Erythroblast (primary cell): ENCODE results near the gene C1QTNF1.

ENCODE experiments used
- GATA1 ChIP-seq: IDR thresholded peaks from 2 replicates; pipeline ENCODE4 v1.6.1; 2011; ENCODE audit warnings: low read depth, mild to moderate bottlenecking, control low read depth, low read length, moderate library complexity
- POLR2A ChIP-seq: IDR thresholded peaks from 2 replicates; pipeline ENCODE4 v1.6.1; 2011; ENCODE audit warnings: mild to moderate bottlenecking, low read length

- no peak for TF ChIP-seq POLR2A
- no peak for TF ChIP-seq GATA1
These were observed 26.1 kb upstream of the C1QTNF1 start for GRCh38 chr17:78997881-78998280.
